ENCODE data around the gene GDF15. TPM values are rescaled to one million over a fixed set of nuclear protein-coding genes. Genes with fewer than 3 reads are reported as not detected.

GDF15 gene
- total and polyA plus RNA-seq, 2 donors (not counting 3 experiments of a cell fraction or from before 2014, with no cell fraction given): 165 to 206 TPM

DNA sequence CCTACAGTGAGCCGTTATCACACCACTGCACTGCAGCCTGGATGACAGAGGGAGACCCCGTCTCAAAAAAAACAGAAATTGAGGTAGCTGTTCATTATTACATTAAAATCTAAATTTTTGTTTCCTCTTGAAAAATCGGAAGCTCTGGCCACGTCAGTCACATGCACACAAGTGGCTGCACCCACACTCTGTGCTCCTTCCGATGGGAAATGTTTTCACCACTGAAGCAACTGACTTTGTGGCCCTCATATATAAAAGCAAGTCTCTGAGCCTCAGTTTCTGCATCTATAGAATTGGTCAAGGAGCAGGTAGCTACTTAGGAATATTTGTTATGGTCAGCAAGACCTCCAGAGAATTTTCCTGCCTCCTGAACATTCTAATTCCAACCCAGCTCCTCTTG lies 7.0 kb downstream of the GDF15 start:
- dilution Hi-C loops (cut with MboI; ENCODE audit: extremely low pct_ligation_motif_present, low sequenced_read_pairs): no loop called here
- CTCF ChIA-PET: interaction anchor here (0.5 to 9.4 kb wide), 9 partner anchors 9 to 113 kb away, joined by 3 to 115 read pairs (median 5); no protein-coding TSS in a partner anchor
- H3K27me3 ChIP-seq (ENCODE audit: control insufficient read depth in 2 of 2, insufficient read depth in 2 of 2, low read length in 2 of 2): no peaks in the 10 kb centered on the region
- FAIRE-seq (no peak), DNase-seq (ENCODE audit: low read depth, low spot score) (no peak)
- H4K20me1 ChIP-seq (replicated peaks; ENCODE audit: control insufficient read depth, extremely low read depth, insufficient read depth, low read length): no peaks in the 10 kb centered on the region
- POLR2A ChIA-PET: interaction anchor here (1.0 kb wide), 1 partner anchor 112 kb away, joined by 4 read pairs; the partner anchor contains the start of gene JUND
- H3K9ac ChIP-seq (replicated peaks; ENCODE audit: extremely low read depth, insufficient read depth, low read length): no peak overlapping the region
- no peaks in the 10 kb centered on the region for H3K9me1 ChIP-seq (replicated peaks; ENCODE audit: control insufficient read depth, extremely low read depth, insufficient read depth, low read length)
- no peak overlapping the region for H3K4me2 ChIP-seq (ENCODE audit: insufficient read depth, low read length)
- no peak overlapping the region for H3K27ac ChIP-seq (ENCODE audit: insufficient read depth, low read depth, low read length)
- peaks cover 0 to 9% of the 10 kb centered on the region in 2 experiments for H3K36me3 ChIP-seq (ENCODE audit: control insufficient read depth in 2 of 2, extremely low read depth in 1 of 2, insufficient read depth in 2 of 2, low read length in 2 of 2)
- TF ChIP-seq POLR2A (IDR thresholded peaks at IDR 0.05; ENCODE audit: low read depth, low read length) (no peak), MYC (IDR thresholded peaks at IDR 0.05; ENCODE audit: low read depth, low read length) (no peak), JUN (IDR thresholded peaks at IDR 0.05; ENCODE audit: borderline replicate concordance, insufficient read depth, insufficient read length, low read depth) (no peak), POLR2AphosphoS5 (IDR thresholded peaks at IDR 0.05; ENCODE audit: insufficient read depth, low read depth, low read length) (no peak), EZH2 (IDR thresholded peaks at IDR 0.05; ENCODE audit: borderline replicate concordance, low read depth, low read length, severe bottlenecking) (no peak), FOS (IDR thresholded peaks at IDR 0.05; ENCODE audit: borderline replicate concordance, insufficient read depth, low read length) (no peak), GATA2 (IDR thresholded peaks at IDR 0.05; ENCODE audit: insufficient read depth, insufficient read length, low read depth, low read length) (no peak)
- TF ChIP-seq, protein P1, sequence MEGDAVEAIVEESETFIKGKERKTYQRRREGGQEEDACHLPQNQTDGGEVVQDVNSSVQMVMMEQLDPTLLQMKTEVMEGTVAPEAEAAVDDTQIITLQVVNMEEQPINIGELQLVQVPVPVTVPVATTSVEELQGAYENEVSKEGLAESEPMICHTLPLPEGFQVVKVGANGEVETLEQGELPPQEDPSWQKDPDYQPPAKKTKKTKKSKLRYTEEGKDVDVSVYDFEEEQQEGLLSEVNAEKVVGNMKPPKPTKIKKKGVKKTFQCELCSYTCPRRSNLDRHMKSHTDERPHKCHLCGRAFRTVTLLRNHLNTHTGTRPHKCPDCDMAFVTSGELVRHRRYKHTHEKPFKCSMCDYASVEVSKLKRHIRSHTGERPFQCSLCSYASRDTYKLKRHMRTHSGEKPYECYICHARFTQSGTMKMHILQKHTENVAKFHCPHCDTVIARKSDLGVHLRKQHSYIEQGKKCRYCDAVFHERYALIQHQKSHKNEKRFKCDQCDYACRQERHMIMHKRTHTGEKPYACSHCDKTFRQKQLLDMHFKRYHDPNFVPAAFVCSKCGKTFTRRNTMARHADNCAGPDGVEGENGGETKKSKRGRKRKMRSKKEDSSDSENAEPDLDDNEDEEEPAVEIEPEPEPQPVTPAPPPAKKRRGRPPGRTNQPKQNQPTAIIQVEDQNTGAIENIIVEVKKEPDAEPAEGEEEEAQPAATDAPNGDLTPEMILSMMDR (IDR thresholded peaks at IDR 0.05; ENCODE audit: extremely low read depth in 1 of 2, insufficient read depth in 1 of 2, low read depth in 1 of 2, low read length in 2 of 2): no peak
- TF ChIP-seq, protein P2, sequence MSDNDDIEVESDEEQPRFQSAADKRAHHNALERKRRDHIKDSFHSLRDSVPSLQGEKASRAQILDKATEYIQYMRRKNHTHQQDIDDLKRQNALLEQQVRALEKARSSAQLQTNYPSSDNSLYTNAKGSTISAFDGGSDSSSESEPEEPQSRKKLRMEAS (IDR thresholded peaks at IDR 0.05; ENCODE audit: insufficient read depth, insufficient read length): no peak
- H3K9me3 ChIP-seq (replicated peaks; ENCODE audit: control insufficient read depth, insufficient read depth, low read length): no peaks in the 10 kb centered on the region
- intact Hi-C loops (cut with micrococcal nuclease): no loop called here
- H3K79me2 ChIP-seq (ENCODE audit: control insufficient read depth, insufficient read depth, low read length): peaks cover 8% of the 10 kb centered on the region
- no peak overlapping the region for H2AFZ ChIP-seq (ENCODE audit: low read depth, low read length)
- BruUV-seq (replicated peaks): no TSS peak
- H3K4me1 ChIP-seq (ENCODE audit: control insufficient read depth, extremely low read depth, insufficient read depth, low read length): peaks cover 6% of the 10 kb centered on the region
- H3K4me3 ChIP-seq (replicated peaks in 1 of 3; ENCODE audit: insufficient read depth in 1 of 3, low read depth in 1 of 3, low read length in 3 of 3): no peak overlapping the region

All from endothelial cell of umbilical vein (primary cell).